HG02763 (cell line): Measurements from ENCODE around the gene GNL2.
"Not testable (repeated sequence)": the region's sequence is repeated elsewhere in the genome, so short reads cannot be mapped to it uniquely, and the experiment has no call there.

Source experiments
- ATAC-seq: cut with Tn5 transposase; IDR thresholded peaks from one replicate; pipeline ENCODE4 v1.9.1; 2021; ENCODE audit warnings: mild to moderate bottlenecking, moderate library complexity; ENCODE audit not compliant: unreplicated experiment

Gene GNL2

DNA sequence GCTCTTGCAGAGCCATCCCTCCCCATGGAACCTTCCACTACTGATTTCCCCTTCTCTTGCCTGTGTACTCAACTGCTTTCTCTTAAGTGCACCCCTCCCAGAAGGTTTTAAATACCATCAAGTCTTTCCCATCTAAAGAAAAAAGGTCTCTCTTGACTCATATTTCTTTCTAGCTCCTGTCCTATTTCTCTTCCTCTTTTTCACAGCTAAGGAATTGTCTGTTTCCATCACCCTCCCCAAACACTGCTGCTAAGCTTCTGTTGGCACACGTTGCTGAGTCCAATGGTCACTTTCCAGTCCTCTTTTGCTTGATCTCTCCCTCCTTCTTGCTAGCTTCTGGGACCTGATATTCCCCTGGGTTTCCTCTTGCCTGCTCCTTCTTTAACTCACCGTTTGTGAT lies 13.3 kb upstream of the GNL2 start:
- no peak for ATAC-seq

DNA sequence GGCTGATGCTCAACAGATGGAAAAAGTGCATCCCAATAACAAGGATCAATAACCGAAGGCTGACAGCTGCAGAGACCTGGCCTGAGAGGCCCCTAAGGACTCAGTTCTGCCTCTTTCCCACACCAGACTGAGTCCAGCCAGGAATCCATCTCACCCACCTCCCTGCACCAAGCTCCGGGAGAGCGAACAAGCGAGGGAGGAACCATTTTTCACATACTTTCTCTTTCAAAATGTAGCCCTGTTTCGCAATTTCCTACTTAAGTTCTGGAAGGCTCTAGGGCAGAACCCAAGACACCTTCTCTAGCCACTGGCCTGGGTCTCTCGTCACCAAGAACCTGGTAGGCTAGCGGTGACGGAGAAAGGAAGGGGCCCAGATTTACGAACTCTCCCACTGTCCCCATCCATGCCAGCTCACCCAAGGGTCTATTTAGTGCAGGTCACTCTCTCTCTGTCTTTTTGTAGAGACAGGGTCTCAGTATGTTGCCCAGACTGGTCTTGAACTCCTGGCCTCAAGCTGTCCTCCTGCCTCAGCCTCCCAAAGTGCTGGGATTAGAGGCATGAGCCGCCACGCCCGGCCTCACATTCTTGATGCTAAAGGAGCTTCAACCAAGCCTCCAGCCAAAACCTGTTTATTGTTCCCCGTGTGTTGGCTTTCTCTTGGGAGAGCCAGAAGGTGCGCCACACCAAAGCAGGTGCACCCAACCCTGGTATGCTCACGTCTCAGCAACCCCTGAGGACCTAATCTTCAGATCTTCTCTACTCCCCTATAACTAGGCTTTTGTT lies 10.9 kb upstream of the GNL2 start:
- no peak for ATAC-seq

DNA sequence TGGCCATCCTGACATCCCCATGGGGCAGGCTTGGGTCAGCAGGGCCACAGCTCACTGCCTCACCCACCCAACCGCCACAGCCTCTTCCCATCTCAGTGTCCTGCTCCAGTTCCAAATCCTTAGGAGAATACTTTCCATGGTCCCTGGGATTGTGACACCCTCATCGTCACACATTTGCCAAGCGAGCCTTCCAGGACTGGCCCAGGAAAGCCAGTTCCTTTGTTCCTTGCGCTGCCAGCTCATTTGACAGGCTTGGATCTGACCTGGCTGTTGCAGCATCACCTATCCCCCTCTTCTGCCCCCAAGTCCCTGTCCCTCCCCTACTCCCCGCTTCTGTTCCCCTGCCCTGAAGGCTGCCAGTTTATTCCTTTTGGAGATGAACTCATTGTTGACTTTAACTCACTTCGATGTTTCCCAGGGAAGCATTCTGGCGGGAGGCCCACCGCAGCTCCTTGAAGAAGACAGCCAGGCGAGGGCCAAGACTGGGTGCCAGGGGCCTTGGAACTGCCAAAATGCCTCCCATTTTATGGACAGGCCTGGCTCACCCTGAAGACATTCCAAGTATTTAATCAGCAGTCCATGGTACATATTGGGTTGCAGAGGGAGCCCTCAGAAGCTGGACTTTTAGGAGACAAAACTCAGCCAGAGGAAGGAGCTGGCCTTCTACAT lies 10.2 kb upstream of the GNL2 start:
- ATAC-seq = no peak

DNA sequence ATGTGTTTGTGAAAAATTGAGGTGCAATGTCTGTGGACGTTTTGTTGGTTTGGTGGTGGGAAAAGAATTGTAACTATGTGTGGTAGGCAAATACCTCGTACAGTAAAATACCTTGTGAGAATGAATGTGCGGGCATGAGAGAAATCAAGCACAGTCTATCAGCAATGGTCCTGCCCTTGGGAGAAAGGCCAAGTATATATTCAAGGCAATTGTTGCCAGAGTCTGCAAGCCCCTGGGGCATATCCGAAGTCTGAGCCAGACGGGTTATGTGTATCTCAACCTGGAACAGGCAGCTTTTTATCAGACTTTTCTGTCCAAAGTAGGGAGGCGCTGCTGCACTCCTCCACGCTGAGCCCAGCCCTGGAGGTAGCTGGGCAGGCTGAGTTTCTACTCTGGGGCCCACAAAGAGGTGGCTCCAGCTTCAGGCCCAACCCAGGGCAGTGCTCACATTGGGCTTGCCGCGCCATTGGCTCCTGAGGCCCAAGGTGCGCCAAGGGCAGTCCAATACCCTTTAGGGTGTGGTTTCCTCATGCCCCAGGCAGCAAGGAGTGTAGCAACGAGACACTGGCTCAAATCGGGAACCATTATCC lies 9.4 kb upstream of the GNL2 start:
- no peak for ATAC-seq

DNA sequence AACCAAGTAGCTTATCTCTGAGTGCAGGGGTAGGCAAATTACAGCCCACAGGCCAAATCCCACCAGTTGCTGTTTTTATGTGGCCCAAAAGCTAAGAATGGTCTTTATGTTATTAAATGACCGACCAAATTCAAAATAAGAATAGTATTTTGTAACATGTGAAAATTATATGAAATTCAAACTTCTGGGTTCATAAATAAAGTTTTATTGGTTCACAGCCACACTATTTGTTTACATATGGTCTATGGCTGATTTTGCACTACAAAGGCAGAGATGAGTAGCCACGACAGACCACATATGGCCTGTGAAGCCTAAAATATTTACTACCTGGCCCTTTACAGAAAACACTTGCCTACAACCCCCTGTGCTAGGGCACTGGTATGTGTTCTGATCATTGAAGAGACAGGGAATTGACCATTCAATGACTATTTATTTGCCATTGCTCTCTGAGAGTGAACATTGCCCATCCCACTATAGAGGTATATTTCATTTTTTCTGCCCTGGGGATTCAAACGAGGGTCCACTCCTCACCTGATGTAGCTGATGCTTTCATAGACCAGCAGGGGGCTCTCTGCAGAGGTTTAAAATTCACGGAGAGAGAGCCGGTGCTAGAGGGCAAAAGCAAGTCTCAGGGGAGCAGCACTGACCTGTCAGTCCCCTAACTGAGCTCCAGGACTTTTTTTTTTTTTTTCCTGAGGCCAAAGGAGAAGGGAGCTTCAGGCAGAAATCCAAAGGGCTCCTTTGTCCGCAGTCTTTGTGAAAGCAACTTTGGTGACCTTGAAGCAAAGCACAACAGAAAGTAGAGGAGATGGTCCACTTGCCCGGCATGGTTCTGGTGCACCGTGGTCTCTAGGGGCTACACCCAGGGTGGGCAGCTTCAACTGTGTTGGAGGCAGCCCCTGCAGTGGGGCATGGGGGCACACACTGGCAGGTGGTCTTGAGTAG lies 7.3 kb upstream of the GNL2 start:
- ATAC-seq = no peak

DNA sequence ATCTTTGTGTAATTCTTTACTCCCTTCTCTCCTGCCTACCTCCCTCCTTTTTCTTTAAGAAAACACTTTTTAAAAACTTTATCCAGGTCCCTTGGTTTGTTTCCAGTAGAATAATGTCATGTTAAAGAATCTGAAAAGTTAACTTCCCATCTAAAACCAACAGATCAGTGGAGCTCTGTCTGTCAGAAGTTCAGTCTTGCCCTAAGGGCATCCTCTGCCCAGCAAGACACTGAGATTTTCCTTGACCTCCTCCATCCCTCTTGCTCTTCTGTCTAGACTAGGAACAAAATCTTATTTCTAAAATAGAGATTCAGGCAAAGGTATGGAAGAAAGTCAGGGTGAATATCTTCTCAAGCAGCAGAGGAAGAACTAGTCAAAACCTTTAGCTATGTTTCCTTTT lies 5.7 kb upstream of the GNL2 start:
- ATAC-seq = no peak

DNA sequence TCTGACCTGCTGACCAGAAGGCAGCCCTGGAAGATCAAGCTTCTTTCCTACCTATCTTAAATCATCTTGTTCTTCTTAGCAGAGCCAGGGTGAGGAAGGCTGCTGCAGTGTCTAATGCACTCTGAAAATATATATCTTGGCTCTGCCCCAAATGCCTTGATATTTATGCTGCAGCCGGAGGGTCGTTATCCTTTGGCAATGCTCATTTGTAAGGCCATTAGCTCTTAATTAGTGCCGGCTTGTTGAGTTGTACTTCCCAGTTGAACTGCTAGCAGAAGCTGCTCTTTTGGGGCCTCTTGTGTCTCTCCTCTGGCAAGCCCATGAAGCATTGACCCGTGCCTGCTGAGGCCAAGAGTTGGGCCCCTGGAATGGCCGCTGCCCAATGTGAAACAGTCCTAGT lies 4.2 kb upstream of the GNL2 start:
- ATAC-seq = no peak

DNA sequence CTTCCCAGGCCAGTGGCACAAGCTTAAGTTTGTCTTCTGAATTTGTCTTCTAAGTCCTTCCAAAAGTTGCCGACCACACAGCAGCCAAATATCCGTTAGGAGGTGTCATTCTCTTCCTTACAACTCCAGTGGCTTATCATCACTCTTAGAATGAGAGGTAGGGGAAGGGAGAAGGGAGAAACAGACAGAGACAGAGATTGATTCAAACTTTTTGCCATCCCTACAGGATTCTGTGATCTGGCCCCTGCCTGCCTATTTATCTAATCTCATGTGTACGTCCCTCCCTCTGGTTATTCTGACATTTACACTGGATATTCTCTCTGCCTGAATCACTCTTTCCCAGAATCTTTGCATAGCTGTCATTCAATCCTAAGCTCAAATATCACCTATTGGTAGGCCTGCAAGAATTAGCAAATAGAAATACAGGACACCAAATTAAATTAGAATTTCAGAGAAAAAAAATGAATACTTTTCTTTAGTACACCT lies 488 bp upstream of the GNL2 start:
- no peak for ATAC-seq

DNA sequence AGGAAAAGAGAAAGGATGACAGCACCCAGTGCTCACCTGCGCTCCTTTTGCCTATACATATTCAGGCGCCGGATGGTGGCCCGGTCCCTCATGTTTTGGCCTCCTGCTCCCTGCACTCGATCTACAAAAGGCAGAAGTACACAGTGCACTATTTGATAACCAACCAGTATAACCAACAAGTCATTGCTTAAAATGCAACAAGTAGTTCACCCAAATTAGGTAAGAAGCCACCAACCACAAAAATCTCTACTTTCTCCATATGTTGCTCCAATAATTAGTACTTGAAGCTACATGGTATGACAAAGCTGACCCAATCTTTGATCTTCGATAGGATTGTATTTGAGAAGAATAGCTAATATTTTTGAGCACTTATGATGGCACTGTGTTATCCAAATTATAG lies 2.0 kb downstream of the GNL2 start:
- no peak for ATAC-seq

DNA sequence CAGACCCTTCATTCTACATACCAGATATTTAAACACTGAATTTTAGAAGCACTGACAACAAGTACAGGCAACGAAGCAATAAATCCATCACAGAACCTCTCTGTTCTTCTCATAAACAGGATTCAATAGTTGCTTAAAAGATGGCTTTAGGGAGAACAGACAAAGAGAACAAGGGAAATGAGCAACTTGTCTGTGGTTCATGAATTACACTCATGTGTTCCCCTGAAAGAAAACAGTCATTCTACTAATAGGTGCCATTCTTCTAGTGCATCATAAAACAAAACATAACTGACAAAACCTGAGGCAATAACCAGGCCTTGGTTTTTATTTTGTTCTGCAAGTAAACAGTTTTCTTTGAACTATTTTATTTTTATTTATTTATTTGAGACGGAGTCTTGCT lies 6.8 kb downstream of the GNL2 start:
- ATAC-seq = no peak

DNA sequence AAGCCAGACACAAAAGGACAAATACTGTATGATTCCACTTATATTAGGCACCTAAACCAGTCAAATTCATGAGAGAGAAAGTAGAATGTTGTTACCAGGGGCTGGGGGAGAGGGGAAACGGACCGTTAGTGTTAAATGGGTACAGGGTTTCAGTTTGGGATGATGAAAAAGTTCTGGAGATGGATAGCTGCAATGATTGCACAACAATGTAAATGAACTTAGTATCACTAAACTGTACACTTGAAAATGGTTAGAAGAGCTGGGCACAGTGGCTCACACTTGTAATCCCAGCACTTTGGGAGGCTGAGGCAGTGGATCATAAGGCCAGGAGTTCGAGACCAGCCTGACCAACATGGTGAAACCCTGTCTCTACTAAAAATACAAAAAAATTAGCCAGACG lies 11.2 kb downstream of the GNL2 start:
- ATAC-seq = not testable (repeated sequence)

DNA sequence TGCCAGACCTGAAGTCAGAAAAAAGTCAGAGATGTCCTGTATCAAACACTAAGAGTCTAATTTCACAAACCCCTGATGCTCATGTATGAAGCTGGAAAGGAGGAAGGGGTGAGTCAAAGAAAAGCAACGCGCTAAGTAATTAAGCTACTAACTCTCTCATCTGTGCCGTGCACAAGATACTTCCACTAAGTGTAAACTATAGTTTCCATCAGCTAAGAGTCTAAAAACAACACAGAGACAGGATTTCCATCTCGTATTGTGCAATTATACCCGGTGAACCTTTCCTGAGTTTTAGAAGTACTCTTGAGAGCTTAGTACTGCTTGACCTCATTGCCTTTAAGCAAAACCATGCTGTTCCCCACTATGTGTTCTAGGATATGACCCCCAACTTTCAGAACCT lies 20.0 kb downstream of the GNL2 start:
- ATAC-seq = no peak

DNA sequence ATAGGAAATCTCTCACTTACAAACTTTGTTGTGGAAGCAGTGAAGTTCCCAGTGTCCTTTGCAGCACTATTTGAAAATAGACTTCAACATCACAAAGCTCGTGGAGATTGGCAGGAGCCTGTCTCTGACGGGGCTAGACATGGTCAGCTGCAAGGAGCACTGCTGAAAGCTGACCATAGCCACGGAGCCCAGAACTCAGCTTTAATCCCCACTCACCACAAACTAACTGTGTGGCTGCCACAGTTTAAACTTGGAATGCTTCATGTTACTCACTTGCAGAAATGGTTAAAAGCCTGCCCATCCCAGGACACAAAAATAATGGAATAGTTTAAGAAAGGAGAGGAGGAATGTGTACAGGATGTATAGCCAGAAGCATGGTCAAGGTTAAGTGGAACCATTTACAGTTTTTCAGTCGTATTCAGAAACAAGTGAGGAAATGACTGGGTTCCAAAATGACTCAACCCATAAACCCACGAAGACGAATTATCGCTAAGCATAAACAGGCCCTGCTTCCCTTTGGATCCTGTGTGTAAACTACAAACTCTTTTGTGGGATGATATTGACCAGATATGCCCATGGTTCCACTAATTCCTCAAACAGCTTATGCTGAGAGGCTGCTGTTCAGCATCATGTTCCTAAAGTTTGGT lies 20.8 kb downstream of the GNL2 start:
- no peak for ATAC-seq

DNA sequence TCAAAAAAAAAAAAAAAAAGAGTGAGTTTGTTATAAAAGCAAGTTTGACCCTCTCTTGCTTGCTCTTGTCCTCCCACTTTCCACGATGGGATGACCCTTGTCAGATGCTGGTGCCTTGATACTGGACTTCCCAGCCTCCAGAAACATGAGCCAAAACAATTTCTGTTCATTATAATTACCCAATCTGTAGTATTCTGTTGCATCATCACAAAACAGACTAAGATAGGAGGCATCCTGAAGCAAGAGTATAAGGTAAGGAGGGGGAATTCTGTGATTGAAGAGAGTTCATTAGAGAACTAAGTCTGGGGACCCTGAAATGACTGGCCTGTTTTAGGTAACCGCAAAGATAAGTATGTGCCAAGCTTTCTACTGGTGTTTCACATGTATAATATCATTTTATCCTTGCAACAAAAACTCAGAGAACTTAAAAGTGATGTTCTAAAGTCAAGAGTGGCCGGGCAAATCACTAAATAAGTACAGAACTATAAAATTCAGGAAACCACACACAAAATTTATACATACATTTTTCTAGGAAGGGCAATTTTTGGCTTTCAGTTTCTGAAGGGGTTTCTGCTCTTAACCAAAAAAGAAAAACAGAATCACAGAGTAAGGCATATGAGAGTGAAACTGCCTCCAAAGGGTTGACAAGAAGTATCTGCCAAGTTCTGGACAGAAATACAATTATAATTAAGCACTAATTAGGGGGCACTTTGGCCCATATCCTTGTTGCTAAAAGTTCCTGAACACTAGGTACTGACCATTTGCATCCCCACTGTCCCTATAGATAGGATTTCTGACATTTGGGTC lies 25.0 kb downstream of the GNL2 start:
- no peak for ATAC-seq

DNA sequence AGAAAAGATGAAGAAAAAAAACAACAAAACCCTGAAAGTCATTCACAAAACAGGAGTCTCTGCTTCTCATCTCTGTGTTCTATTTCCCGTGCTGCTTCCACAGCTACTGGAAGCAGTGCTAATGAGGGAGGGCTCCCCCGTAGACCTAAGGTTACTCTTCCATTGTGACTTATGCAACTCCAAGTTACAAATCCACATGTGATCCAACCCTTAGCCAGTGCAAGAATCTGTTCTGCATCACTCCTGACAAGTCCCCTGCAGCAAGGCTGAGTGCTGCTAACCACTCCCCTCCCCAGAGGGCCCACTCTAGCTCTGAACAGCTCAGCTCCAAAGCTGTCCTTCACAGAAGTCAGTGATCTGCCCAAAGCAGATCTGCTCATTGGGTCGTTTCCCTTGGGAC lies 28.7 kb downstream of the GNL2 start:
- ATAC-seq = no peak

DNA sequence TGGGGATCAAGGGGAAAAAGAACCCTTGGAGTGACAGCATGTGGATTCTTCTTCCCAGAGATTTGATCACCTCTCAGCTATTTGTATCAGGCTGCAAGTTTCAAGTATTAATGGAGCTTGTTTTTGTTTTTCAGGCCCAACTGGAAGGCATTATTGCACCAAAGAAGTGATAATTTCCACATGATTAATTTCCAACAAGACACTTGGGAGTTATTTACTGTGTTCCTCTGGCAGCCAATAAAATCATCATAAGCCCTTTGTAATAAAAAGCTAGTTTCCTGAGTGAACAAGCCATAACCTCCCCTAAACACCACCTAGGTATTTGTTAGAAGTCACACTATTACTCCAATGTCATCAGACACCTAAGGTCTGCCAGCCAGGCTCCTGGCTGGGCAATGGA lies 30.8 kb downstream of the GNL2 start:
- no peak for ATAC-seq

DNA sequence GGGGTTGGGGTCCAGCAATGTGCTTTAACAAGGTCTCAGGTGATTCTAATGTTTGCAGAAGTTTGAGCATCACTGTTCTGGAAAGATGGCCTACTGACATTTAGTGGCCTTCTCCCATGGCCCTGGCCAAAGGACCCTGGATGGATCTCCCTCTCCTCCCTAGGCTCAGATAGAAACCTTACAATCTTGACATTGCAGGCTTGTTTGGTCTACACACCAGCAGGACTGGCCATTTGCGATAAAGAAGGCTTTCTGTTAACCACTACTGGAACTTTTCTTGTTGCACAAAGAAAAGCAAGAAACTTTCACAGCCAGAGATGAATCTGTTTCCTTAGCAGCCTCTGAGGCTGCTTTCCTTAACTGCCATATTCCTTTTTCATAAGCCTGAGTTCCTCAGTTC lies 32.8 kb downstream of the GNL2 start:
- ATAC-seq = no peak

DNA sequence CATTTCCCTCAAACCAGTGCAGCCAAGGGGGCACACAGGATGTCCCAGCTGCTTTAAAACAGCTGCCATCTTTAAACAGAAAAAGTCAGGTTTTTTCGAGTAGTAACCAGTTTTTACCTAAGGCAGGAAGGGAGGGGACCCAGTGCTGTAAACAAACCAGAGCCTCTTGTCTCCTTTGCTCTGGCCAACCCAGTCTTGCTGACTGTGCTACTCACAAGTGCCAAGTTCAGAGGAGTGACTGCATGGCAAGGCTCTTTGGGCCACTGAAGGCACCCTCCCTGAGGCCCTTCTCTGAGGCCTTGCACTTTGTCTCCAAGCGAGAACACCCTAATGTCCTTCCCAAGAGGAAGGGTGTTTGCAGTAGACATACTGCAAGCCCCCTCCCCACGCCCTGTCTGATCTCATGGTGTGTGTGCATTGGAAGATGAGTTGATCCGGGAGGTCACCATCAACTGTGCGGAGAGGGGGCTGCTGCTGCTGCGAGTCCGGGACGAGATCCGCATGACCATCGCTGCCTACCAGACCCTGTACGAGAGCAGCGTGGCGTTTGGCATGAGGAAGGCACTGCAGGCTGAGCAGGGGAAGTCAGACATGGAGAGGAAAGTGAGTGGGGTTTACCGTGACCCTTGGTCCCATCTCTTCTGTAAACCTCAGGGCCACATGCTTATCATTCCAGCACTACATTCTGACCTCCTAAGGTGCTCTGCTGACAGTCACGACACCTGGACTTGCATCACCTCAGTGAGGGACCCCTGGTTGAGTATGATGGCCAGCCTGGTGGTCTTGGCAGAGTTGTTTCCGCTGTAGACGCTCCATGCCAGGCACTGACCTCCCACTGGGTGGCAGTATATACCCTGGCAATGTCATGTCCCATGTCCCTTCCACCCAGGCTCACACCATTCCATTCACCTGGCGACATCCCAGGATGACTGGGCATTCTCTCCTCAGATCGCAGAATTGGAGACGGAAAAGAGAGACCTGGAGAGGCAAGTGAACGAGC lies 34.3 kb downstream of the GNL2 start:
- ATAC-seq = no peak
